Urinary bladder (tissue), 4 donors: Measurements from ENCODE around the gene ZNF362. TPM values are rescaled to one million over a fixed set of nuclear protein-coding genes. Genes with fewer than 3 reads are reported as not detected.

Experiments
- DNase-seq: peaks from one replicate; pipeline ENCODE4 v3.0.0-alpha.2; 2015; ENCODE audit errors: extremely low spot score
- H3K27ac ChIP-seq: one replicate; pipeline ENCODE4 v1.5.1; 2013; ENCODE audit warnings: low read depth, mild to moderate bottlenecking, moderate library complexity
- H3K36me3 ChIP-seq: one replicate; pipeline ENCODE4 v1.6.1; 2013; ENCODE audit warnings: mild to moderate bottlenecking, moderate library complexity; ENCODE audit not compliant: insufficient read depth
- H3K4me1 ChIP-seq: one replicate; pipeline ENCODE4 v1.6.1; 2013; ENCODE audit warnings: mild to moderate bottlenecking, moderate library complexity; ENCODE audit not compliant: insufficient read depth
- H3K4me3 ChIP-seq: one replicate; pipeline ENCODE4 v1.5.1; 2013; ENCODE audit warnings: low read depth, low read length
- WGBS: extraction: QIAGEN DNeasy Blood & Tissue Kit; methylation state at CpG from one replicate; pipeline ENCODE4 v1.1.7; 2013; 5-methylcytosine and 5-hydroxymethylcytosine counted together
- polyA plus RNA-seq: library from polyadenylated mRNA; stranded (reverse); fragments of 200-250 nt; gene quantifications from one replicate; pipeline ENCODE4 v1.2.3, GENCODE V29; 2013
- total RNA-seq: library from RNA; depleted of rRNA; stranded (reverse); fragments of >200 nt; gene quantifications from one replicate; pipeline ENCODE4 v1.2.3, GENCODE V29; 2014
- donor health status: healthy with polysubstance abuse.
- donor health status: healthy.

The ZNF362 gene
- 10.3 TPM for total RNA-seq
- polyA plus RNA-seq = 33.7 TPM

GRCh38 chr1:33256471-33257206 is at the start of gene ZNF362:
Gene ZNF362 (plus strand): TSS chr1:33256492. CDS start chr1:33270575, 14,083 bp downstream.
- H3K4me1 ChIP-seq = peaks cover 1% of the 10 kb centered on the region
- under 1% methylated on average over 88 of the region's 88 CpGs for WGBS

GRCh38 chr1:33211972-33212371 is 44.3 kb upstream of the ZNF362 start:
- no peaks in the 10 kb centered on the region for H3K36me3 ChIP-seq
- 98% methylated on average over 3 of the region's 3 CpGs for WGBS
- no peak overlapping the region for H3K27ac ChIP-seq
- H3K4me3 ChIP-seq = no peak overlapping the region
- H3K4me1 ChIP-seq = no peaks in the 10 kb centered on the region
- no peak for DNase-seq

More at GRCh38 chr1:33256471-33257206, at the start of gene ZNF362:
- Histone ChIP-seq H3K36me3 (no peaks in the 10 kb centered on the region), H3K27ac (peak within 1 kb of the TSS; percentile 97), H3K4me3 (peak within 1 kb of the TSS; percentile 95)
- peak; percentile 43 for DNase-seq

- Histone ChIP-seq H3K27ac (no peak overlapping the region), H3K4me1 (no peaks in the 10 kb centered on the region), H3K36me3 (no peaks in the 10 kb centered on the region), H3K4me3 (no peak overlapping the region)
- 85% methylated on average over 7 of the region's 7 CpGs for WGBS
- DNase-seq = peak; percentile 26
Measured at GRCh38 chr1:33219886-33220661, 36.2 kb upstream of the ZNF362 start.

DNA sequence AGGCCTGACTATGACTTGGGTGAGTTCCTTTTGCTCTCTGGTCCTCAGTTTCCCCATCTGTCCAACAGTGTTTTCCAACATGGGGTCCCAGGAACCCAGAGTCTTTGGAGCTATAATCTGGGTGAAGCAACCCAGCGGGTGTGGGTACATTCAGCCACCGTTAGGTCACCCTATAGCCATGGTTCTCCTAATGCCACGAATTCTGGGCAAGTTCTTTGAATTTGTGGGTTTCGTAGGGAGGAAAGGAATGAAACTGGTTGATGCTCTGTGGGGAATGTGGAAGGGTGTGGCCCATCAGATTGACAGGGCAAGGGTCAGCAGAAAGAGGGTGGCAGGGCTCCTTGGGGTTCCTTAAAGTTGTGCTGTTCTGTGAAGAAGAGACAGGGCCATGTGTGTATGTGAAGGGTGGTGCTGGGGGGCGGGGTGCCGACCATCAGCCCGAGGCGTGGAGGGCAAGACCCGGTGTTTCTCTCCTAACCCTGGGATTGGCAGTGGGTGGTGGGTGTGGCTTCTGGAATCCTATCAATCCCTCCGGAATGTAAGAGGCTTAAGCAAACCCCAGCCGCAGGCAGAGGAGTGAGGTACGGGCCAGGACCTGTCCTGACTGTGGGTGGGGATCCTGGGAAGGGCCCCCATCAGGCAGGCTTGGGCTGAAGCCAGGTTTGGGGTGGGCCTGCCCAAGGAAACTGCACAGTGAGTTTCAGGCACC is 35.5 kb upstream of the ZNF362 start:
- Histone ChIP-seq H3K4me1 (no peaks in the 10 kb centered on the region), H3K27ac (no peak overlapping the region), H3K36me3 (no peaks in the 10 kb centered on the region), H3K4me3 (no peak overlapping the region)
- DNase-seq = peak; percentile 54
- whole genome bisulfite sequencing = 52% methylated on average over 12 of the region's 12 CpGs

DNA sequence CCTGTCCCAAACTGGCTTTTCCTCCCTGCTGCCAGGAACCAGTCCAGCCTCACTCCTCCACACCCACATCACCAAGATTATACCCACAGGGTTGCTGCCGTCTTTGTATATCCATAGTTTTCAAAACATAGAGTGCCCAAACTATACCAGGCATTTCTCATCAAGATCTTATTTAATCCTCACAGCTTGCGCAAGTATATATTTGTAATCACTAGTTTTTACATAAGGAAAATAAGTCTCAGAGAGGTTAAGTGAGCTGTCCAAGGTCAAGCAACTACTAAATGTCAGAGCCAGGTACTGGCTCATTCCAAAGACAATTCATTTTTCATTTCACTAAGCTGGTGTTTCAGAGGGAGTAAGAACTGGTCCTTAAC is 34.9 kb upstream of the ZNF362 start:
- Histone ChIP-seq H3K4me3 (no peak overlapping the region), H3K27ac (no peak overlapping the region), H3K36me3 (no peaks in the 10 kb centered on the region), H3K4me1 (no peaks in the 10 kb centered on the region)
- 49% methylated on average over 2 of the region's 2 CpGs for WGBS
- no peak for DNase-seq

DNA sequence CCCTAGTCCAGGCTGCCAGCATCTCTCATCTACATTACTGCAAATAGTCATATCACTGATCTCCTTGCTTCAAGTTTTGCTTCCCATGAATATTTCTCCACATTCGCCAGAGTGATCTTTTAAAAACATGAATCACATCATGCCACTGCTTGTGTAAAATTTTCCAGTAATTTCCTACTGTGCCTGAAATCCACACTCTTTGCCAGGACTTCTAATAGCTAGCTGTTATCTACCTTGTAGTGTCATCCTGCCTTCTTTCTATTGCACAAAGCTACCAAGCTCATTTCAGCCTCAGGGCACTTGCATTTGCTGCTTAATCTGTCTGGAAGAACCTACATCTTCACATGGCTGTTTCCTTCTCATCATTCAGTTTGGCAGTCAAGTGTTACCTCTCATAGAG is 33.9 kb upstream of the ZNF362 start:
- H3K27ac ChIP-seq = no peak overlapping the region
- H3K4me3 ChIP-seq = no peak overlapping the region
- DNase-seq = no peak
- no peaks in the 10 kb centered on the region for H3K36me3 ChIP-seq
- WGBS = 63% methylated on average over 1 of the region's 1 CpG
- no peaks in the 10 kb centered on the region for H3K4me1 ChIP-seq

DNA sequence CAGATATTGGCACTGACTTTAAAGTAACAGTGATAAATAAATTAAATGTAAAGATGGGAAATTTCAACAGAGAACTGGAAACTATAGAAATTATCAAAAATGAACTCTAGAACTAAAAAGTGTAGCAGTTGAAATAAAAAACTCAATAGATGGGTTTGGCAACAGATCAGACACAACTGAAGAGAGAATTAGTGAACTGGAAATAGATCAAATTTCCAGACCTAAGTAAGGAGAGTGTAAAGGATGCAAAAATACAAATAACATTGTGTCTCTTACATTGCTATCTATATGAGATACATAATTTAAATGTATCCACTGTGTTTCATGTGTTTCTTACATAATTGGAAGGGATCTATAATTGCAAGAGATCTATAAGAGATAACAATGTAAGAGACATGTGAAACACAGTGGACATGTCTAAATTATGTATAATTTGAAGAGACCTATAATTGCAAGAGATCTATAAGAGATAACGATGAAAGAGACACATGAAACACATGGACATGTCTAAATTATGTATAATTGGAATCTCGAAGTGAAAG is 32.1 kb upstream of the ZNF362 start:
- Histone ChIP-seq H3K36me3 (no peaks in the 10 kb centered on the region), H3K4me1 (no peaks in the 10 kb centered on the region), H3K4me3 (no peak overlapping the region), H3K27ac (no peak overlapping the region)
- 78% methylated on average over 2 of the region's 2 CpGs for WGBS
- DNase-seq = no peak

DNA sequence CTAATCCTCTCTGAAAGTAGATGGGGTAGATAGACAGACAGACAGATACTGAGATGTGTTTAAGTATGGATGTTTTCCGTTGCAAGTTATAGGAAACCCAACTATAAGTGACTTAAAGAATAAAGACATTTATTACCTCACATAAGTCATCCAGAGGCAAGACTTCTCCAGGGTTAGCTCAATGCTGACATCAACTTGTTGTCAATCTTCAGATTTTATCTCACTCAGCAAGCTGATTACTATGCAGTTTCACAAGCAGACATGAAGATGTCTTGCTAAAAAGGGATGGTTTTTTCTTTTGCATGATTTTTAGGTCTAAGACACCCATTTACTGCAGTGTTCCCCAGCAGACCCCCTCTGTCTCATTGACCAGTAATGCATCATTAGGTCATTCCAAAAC is 30.7 kb upstream of the ZNF362 start:
- Histone ChIP-seq H3K4me3 (no peak overlapping the region), H3K4me1 (no peaks in the 10 kb centered on the region), H3K27ac (no peak overlapping the region), H3K36me3 (no peaks in the 10 kb centered on the region)
- 72% methylated on average over 1 of the region's 1 CpG for WGBS
- DNase-seq = no peak

DNA sequence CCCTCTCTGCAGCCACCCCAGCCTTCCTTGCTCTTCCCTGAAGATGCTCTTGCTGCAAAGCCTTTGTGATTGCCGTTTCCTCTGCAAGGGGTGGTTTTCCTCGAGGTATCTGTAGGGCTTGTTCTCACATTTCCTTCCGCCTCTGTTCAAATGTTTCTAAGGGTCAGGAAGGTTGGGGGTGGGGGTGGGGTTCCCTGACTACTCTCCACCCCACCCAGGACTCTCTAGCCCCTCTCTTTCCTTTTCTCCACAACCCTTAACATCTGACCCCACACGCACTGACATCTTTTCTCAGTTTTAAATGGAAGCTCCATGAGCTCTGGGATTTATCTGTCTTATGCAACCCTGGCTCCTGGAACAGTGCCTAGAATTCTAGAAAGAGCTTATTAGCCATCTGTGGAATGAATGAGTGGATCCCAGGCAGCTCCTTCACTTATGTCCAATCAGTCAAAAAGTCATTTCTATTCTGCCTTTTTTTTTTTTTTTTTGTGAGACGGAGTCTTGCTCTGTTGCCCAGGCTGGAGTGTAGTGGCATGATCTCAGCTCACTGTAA is 27.3 kb upstream of the ZNF362 start:
- Histone ChIP-seq H3K4me1 (no peaks in the 10 kb centered on the region), H3K27ac (no peak overlapping the region), H3K4me3 (no peak overlapping the region), H3K36me3 (no peaks in the 10 kb centered on the region)
- DNase-seq = no peak
- 27% methylated on average over 5 of the region's 5 CpGs for WGBS

GRCh38 chr1:33231166-33231565 is 25.1 kb upstream of the ZNF362 start:
- H3K4me1 ChIP-seq = no peaks in the 10 kb centered on the region
- no peak for DNase-seq
- H3K36me3 ChIP-seq = no peaks in the 10 kb centered on the region
- WGBS = 90% methylated on average over 7 of the region's 7 CpGs
- no peak overlapping the region for H3K27ac ChIP-seq
- H3K4me3 ChIP-seq = no peak overlapping the region

GRCh38 chr1:33232716-33233115 is 23.6 kb upstream of the ZNF362 start:
- Histone ChIP-seq H3K36me3 (no peaks in the 10 kb centered on the region), H3K4me3 (no peak overlapping the region), H3K27ac (no peak overlapping the region), H3K4me1 (no peaks in the 10 kb centered on the region)
- DNase-seq = no peak
- WGBS = 96% methylated on average over 3 of the region's 3 CpGs

DNA sequence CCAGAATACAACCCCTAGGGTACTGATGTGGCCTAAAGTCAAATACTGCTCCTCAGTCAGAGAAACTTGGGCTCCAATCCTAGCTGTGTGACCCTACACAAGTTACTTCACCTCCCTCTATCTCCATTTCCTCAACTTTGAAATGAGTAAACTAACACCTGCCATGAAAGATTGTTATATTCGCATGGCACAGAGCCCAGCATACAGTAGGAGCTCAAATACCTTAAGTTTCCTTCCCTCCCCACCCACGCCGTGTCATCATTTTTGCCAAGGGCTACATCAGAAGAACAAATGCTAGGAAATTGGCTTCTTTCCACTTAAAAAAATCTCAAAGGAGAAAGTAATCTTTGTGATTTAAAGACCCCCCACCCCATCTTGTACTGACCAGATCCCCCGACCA is 22.2 kb upstream of the ZNF362 start:
- DNase-seq = no peak
- H3K4me1 ChIP-seq = no peaks in the 10 kb centered on the region
- no peak overlapping the region for H3K27ac ChIP-seq
- H3K36me3 ChIP-seq = no peaks in the 10 kb centered on the region
- H3K4me3 ChIP-seq = no peak overlapping the region
- 74% methylated on average over 4 of the region's 4 CpGs for WGBS

GRCh38 chr1:33234588-33234990 is 21.7 kb upstream of the ZNF362 start:
- WGBS = 51% methylated on average over 7 of the region's 7 CpGs
- no peak overlapping the region for H3K27ac ChIP-seq
- no peaks in the 10 kb centered on the region for H3K36me3 ChIP-seq
- H3K4me1 ChIP-seq = no peaks in the 10 kb centered on the region
- H3K4me3 ChIP-seq = no peak overlapping the region
- no peak for DNase-seq
